GM21515 (cell line): ENCODE results near the gene CARMIL3.
"Not testable (repeated sequence)": the region's sequence is repeated elsewhere in the genome, so short reads cannot be mapped to it uniquely, and the experiment has no call there.

Source experiments
- ATAC-seq: cut with Tn5 transposase; IDR thresholded peaks from one replicate; pipeline ENCODE4 v1.9.1; 2021; ENCODE audit not compliant: unreplicated experiment

CARMIL3 gene

DNA sequence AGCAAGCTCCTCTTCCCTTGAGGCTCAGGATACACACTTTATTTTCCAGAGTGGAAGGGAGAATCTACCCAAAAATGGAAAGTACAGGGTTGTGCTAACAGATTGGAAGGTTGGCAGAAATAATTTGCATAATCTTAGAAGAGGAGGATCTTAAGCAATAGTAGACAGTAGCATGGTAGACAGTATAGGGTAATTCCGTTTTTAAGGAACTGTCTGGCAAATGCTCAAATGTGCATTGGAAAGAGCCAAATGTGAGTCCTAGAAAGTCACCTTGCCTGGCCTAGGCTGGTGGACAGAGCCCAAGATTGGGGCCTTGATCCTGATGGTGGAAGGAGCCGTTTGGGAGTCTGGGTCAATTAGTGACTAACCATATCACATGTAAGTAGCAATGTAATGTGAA lies 13.1 kb upstream of the CARMIL3 start:
- ATAC-seq = no peak

DNA sequence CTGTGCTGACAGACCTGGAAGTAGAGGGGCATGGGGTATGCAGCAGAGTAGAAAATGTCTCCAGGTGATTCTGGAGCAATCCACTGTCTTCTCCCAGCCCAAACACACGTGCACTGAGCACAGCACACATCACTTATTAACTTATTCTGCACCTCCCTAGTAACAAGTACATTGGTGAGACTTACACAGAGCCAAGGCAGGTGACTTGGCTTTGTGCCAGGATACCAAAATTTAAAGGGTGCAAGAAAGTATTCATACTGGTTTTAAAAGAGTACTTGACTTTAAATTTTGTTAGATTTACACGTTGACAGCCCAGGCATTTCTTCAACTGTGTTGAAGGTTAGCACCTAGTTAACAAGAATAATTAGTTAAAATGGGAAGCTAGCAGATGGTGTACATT lies 11.1 kb upstream of the CARMIL3 start:
- no peak for ATAC-seq

DNA sequence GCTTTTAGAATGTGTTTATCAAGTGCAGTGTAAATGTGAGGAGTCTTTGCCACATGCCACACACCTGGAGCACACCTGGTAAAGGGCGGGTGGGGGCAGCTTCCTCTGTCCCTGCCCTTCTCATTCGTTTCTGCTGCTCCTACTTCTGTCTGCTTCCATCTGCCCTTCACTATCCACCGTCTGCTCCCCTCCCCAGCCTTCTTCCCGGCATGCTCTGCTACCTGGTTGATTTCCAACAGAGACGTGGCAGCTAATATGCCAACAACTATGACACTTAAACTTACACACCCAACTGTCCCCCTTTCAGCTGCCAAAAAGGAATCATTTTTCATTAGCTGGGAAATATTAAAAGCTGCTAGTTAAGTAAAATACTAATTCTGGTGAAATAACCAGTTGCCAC lies 9.1 kb upstream of the CARMIL3 start:
- no peak for ATAC-seq

DNA sequence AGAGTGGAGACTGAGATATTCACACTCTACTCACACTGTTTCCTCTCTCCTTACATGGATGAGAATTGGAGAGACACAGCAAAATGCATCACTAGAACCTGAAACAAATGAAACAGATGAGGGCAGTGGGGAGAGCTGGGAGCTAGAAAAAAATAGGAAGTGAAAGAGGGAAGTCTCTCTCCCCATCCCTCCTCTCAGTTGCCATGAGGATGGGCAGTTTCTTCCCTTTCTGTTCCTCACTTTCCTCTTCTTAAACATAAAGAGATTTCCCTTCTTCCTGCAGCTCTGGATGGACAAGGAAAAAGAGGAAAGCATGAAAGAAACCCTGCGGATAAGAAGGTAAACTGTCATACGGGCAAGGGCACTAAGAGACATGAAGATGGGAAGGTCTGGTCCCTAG lies 2.8 kb upstream of the CARMIL3 start:
- ATAC-seq = not testable (repeated sequence)

DNA sequence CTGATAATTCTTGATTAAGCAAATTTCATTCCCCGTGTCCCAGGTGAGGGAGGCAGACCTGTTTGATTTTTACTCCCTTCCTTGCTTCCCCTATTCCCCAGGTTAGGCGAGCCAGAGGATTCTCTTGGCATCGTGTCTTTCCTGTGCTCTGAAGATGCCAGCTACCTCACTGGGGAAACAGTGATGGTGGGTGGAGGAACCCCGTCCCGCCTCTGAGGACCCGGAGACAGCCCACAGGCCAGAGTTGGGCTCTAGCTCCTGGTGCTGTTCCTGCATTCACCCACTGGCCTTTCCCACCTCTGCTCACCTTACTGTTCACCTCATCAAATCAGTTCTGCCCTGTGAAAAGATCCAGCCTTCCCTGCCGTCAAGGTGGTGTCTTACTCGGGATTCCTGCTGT lies 1.1 kb upstream of the CARMIL3 start:
- not testable (repeated sequence) for ATAC-seq

DNA sequence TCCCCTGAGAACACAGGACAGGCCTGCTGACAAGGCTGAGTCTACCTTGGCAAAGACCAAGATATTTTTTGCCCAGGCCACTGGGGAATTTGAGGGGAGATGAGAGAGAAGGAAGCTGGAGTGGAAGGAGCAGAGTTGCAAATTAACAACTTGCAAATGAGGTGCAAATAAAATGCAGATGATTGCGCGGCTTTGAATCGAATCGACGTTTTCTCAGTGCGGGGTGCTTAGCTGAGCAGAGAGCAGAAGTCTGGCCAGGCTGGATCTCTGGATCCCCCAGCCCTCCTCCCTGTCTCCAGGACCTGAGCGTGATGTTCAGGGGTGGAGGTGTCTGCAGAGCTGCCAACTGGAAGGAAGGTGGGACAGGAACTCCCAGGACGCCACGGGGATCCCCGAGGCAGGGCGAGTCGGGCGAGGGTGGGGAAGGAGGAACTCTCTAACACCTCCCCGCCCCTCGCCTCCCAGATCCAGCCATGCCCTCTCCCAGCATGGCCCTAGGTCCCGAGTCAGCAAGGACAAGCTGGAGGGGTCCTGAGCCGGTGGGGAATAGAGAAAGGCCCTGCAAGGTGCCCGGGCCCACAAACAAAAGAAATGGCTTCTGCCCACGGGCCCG lies 527 bp upstream of the CARMIL3 start:
- no peak for ATAC-seq

DNA sequence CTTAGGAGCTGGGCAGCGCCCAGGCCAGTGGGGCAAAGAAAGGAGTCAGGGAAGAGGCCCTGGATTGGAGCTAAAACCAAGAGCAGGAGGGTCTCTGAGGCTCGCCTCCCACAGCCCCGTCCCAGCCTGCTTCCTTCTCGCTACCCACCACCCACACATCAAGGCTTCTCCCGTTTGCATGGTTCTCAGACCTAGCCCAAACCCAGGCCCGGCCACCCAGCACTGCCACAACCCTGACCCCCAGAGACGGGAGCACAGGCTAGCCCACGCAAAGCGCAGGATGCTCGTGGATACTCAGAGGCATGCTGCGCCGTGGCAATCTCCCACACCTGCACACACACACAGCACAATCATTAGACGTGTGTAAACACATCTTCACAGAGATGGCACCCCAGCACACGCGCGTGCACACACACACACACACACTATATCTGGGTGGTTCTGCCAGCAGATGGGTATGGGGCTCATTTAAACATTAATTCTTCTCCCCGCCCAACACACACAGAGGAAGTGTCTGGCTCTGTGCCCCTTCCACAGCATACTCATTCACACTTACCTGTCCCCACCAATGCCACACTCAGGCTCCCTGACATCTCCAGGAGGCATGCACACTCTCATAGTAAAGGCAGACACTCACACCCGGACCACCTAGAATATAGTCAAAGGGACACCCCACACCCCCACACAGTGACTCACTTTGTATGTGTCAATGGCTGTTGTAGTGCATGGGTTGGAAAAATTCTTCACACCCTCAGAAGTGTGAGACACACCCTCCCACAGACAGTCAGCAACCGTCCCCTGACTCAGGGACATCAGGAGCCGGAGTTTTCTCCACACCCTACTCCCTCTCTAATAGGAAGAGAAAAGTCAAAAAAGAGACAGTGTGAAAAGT lies 1.1 kb downstream of the CARMIL3 start:
- ATAC-seq = no peak

DNA sequence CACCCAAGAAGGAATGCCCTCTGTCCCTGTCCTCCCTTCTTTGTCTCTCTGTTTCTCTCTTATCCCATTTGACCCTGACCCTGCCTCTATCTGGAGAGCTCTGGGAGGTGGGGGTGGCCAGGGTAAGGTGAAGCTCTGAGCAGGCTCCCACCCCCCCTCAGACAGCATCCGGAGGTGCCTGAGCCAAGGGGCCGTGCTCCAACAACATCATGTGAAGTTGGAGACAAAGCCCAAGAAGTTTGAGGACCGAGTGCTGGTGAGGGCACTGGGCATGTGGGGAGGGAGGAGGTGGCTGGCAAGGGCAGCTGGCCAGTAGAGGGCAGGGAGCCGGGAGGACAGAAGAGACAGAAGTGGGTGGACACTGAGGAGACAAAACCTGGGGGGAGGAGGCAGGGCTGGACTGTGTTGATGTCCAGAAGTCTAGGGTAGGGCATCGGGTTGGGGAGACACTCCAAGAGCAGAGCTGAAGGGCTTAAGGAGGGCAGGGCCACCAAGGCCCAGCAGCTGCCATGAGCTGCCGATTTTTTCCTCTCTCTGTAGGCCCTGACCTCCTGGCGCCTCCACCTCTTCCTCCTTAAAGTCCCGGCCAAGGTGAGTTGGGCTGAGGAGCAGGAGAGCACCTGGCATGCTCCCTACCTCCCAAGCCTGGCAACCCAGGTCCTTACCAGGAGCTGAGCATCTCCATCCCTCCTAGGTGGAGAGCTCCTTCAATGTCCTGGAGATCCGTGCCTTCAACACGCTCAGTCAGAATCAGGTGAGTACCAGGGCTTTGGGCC lies 1.9 kb downstream of the CARMIL3 start:
- no peak for ATAC-seq

DNA sequence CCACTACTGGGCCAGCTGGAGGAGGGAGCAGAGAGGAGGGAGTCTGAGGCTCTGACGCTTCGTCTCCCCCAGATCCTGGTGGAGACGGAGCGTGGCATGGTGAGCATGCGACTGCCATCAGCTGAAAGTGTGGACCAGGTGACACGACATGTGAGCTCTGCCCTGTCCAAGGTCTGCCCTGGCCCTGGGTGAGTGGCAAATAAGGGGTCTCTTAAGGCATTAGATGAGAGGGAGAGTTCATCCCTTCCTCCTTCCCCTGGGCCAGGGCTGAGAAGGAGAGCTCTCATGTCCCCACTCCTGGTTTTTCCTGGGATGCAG lies 2.5 kb downstream of the CARMIL3 start:
- ATAC-seq = no peak

DNA sequence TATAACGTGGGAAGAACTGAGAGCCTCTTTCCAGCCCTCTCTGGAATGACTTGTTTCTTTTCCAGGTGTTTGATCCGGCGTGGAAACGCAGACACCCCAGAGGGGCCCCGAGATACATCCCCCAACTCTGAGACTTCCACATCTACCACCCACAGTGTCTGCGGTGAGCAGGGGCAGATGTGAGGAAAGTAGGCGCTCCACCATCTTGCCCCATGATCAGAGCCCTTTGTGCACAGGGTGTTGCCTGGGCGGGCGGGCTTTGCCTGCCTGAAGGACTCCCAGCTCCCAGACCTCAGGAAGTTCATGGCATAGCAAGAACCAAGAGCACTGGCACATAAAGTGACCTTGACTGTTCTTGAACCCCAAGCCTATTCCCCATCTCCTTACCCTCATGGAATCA lies 2.8 kb downstream of the CARMIL3 start:
- ATAC-seq = no peak

DNA sequence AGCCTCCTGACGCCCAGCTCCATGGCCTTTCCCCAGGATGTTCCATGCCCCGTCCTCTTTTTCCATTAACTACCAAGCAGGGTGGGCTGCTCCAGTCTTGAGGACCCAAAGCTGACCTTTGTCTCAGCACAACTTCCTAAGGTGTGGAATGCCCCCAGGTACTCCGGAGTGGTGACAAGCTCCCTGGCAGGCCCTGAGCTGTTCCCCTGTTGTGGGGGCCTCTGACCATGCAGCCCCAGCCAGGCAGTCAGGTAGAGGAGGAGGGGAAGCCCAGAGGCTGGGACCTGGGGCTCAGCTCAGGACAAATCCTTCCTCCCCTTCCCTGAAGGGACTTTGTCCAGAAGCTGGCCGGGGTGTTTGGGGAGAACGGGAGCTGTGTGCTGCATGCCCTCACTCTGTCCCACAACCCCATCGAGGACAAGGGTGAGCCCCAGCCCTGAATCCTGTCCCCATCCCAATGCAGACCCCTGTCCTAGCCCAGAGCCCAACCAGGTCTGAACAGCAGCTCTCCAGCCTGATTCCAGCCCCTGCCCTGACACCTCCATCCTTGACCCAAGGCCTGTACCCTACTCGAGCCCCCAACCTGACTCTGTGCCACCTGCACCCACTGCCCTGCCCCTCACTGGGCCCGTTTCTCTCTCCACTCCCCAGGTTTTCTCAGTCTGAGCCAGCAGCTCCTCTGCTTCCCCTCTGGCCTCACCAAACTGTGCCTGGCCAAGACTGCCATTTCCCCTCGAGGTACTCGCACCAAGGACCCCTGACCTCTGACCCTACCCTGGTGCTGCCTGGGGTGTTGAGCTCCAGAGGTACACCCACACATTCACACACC lies 4.4 kb downstream of the CARMIL3 start:
- ATAC-seq = no peak

DNA sequence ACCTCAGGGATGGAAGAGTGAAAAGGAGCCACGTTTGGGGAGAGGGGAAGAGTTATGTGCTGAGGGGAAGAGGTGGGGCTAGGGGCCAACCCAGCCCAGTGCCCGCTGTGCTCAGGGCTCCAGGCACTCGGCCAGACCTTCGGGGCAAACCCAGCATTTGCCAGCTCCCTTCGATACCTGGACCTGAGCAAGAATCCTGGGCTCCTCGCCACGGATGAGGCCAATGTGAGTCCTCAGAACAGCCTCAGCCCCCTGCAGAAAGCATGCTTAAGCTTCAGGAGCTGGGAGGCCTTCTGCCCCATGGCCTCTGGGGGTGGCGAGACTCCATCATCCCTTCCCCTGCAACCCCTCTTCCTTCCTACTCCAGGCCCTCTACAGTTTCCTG lies 5.0 kb downstream of the CARMIL3 start:
- no peak for ATAC-seq

DNA sequence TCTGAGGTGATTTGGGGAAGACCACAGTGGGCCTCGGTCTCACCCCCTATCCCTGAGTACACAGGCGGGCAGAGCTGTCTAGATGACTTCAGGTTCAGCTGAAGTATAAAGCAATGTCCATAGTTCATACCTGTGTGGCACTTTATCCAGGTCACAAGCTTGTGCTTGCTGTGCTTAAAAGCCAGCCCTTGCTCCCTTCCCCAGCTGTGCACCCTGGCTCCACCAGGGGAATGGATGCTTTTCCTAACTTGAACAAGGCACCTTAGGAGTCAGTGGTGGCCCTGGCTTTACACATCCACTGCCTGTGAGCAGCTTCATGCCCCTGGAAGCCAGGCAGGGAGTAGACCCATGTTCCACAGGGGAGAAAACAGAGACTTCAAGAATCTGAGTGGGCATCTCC lies 5.5 kb downstream of the CARMIL3 start:
- ATAC-seq = no peak

DNA sequence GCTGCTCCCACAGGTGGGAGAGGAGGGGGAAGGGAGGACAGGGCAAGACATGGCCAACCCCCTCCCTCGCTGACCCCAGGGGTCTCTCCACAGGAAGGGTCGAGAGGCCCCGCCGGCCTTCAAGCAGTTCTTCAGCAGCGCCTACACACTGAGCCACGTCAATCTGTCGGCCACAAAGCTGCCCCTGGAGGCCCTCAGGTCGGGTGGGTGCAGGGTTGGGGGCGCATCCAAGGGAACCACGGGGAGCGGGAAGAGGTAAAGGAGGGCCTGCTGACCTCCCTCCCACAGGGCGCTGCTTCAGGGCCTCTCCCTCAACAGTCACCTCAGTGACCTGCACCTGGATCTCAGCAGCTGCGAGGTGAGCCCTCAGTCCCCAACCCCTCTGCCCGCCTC lies 6.1 kb downstream of the CARMIL3 start:
- ATAC-seq = no peak

DNA sequence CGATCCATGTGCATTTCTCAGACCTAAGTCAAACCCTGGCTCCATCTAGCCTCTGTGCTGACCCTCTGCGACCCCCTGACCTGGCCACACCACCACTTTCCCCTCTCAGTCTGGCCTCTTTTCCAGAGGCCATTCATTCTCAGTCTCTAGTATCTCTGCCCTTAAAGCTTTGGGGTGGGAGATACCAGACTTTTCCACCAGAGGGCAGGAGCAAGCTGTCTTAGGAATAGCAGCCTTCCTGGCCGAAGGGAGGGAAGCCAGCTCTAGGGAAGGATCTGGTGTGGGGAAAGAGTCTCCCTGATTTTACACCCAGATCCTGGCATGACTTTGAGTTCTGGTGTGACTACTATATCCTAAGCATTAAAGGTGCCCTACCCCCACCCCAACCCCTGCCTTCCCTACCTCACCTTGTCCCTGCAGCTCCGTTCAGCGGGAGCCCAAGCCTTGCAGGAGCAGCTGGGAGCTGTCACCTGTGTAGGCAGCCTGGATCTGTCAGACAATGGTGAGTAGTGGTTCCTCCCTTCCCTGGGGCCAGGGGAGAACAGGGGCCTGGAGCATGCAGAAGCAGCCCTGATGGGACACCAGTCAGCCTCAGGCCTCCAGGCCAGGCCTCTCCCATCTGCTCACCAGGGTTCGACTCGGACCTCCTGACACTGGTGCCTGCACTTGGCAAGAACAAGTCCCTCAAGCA lies 6.6 kb downstream of the CARMIL3 start:
- no peak for ATAC-seq

DNA sequence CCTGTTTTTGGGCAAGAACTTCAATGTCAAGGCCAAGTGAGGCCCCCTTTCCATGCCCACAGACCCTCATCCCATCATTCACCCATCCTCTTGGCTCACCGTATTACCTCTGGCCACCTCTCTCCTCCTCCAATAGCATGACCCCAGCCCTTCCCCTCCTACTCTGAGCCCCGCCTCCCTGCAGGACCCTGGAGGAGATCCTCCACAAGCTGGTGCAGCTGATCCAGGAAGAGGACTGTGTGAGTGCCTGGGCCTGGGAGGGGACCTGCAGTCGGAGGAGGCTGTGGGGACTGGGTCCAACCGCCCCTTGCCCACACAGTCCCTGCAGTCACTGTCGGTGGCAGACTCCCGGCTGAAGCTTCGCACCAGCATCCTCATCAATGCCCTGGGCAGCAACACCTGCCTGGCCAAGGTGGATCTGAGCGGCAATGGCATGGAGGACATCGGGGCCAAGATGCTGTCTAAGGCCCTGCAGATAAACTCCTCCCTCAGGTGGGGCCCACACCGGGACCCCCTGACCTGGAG lies 7.2 kb downstream of the CARMIL3 start:
- ATAC-seq = no peak

DNA sequence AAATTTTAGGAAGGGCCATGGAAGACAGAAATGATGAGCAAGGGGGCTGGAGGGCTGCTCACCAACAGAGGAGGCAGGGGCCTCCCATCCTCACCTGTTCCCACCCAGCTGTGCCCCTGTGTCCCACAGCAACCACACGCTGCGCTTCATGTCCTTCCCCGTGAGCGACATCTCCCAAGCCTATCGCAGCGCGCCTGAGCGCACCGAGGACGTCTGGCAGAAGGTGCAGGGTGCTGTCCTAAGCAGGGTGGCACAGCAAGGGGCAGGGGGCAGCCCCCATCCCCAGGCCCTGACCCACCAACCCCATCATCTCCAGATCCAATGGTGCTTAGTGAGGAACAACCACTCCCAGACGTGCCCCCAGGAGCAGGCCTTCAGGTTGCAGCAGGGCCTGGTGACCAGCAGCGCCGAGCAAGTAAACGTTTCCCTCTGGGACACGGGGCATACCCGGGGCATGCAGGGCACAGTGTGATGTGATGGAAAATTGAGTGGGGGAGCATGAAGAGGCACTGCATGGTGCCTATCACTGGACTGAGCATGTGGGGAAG lies 8.1 kb downstream of the CARMIL3 start:
- ATAC-seq = no peak

DNA sequence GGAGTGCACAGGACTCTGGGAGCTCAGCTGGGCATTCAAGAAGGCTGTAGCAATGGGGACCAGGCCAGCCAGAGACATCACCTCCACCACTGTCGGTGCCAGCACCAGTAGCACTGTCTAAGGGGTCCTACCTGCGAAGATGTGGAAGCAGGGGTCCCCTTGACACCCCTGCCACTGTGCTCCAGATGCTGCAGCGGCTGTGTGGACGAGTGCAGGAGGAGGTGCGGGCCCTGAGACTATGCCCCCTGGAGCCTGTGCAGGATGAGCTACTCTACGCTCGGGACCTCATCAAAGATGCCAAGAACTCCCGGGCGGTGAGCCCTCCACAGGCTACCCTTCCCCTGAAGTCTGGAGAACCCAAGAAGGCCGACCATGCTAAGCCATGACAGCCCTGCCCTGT lies 8.6 kb downstream of the CARMIL3 start:
- no peak for ATAC-seq

DNA sequence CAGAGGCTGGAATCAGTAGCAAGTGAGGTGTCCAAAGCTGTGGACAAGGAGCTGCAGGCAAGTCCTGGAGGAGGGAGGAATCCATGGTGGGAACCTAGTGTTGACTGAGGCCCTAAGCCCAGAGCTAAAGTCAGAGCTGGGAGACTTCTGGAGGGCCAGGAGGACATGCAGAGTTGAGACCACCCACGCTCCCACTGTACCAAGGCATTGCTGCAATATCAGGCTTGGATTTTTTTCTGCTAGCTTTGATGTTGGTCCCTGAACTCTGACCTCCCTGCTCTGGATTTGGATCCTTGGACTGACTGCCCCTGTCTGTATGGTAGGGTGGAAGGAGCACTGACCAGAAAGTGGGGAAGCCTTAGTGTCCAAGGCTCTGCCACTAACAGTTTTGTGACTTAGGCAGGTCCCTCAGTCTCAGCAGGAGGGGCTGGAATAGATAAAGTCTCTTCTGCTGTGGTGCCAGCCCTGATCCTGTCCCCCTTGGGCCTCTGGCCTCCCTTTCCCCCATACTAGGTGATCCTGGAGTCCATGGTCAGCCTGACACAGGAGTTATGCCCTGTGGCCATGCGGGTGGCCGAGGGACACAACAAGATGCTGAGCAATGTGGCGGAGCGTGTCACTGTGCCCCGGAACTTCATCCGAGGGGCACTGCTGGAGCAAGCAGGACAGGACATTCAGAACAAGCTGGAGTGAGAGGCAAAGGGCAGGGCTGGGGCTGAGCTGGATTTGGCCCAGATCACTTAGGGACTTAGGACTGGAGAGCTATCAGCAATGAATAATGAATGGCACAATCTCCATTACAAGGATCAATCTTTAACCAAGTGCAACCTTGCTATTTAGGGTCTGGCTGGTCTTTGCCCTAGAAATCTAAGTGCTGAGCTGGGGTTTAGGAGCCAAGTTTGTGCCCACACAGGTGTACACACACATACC lies 9.4 kb downstream of the CARMIL3 start:
- no peak for ATAC-seq
